Measurements from ENCODE around the gene HLA-DMB. TPM values are rescaled to one million over a fixed set of nuclear protein-coding genes. Genes with fewer than 3 reads are reported as not detected.
A peak's percentile ranks its signal among the peaks of the same experiment; 100 is the strongest.

HLA-DMB gene
- total RNA-seq (110 TPM), polyA plus RNA-seq (71.0 TPM)
- long read RNA-seq, donor 1, full-length matches to known transcripts = 3 of 15 reads
- long read RNA-seq, donor 1, partial matches to known transcripts = 12 of 15 reads
- long read RNA-seq, donor 1, other reads (novel, unspliced or antisense) = 0 of 15 reads
- long read RNA-seq, donor 2 = 0 reads
- long read RNA-seq, donor 3, full-length matches to known transcripts = 45 of 133 reads
- long read RNA-seq, donor 3, partial matches to known transcripts = 83 of 133 reads
- long read RNA-seq, donor 3, other reads (novel, unspliced or antisense) = 5 of 133 reads
- long read RNA-seq, donor 4, full-length matches to known transcripts = 24 of 71 reads
- long read RNA-seq, donor 4, partial matches to known transcripts = 47 of 71 reads
- long read RNA-seq, donor 4, other reads (novel, unspliced or antisense) = 0 of 71 reads
- long read RNA-seq, donor 5, full-length matches to known transcripts = 92 of 243 reads
- long read RNA-seq, donor 5, partial matches to known transcripts = 140 of 243 reads
- long read RNA-seq, donor 5, other reads (novel, unspliced or antisense) = 11 of 243 reads
- long read RNA-seq, donor 6, full-length matches to known transcripts = 37 of 83 reads
- long read RNA-seq, donor 6, partial matches to known transcripts = 46 of 83 reads
- long read RNA-seq, donor 6, other reads (novel, unspliced or antisense) = 0 of 83 reads
- long read RNA-seq, donor 7, transcript HLA-DMB-258 (6 exons, 1,397 nt) = major isoform, 17 of 74 reads
- long read RNA-seq, donor 7, partial matches to known transcripts = 47 of 74 reads
- long read RNA-seq, donor 7, other reads (novel, unspliced or antisense) = 6 of 74 reads
- long read RNA-seq, donor 8, full-length matches to known transcripts = 14 of 24 reads
- long read RNA-seq, donor 8, partial matches to known transcripts = 10 of 24 reads
- long read RNA-seq, donor 8, other reads (novel, unspliced or antisense) = 0 of 24 reads
- long read RNA-seq, donor 9, full-length matches to known transcripts = 17 of 30 reads
- long read RNA-seq, donor 9, partial matches to known transcripts = 13 of 30 reads
- long read RNA-seq, donor 9, other reads (novel, unspliced or antisense) = 0 of 30 reads
- long read RNA-seq, donor 10, full-length matches to known transcripts = 20 of 36 reads
- long read RNA-seq, donor 10, partial matches to known transcripts = 16 of 36 reads
- long read RNA-seq, donor 10, other reads (novel, unspliced or antisense) = 0 of 36 reads

- peak within 1 kb of the TSS; percentile 94 to 99 for H3K27ac ChIP-seq (ENCODE audit: low read depth in 1 of 2, low read length in 1 of 2)
- peak in 8 of 9 donors; percentile 56 to 87 (median 72) for DNase-seq (ENCODE audit: low read depth in 6 of 9, low spot score in 9 of 9)
- WGBS = 8% methylated on average over 9 of the region's 9 CpGs
- no peaks in the 10 kb centered on the region for H3K9me3 ChIP-seq (ENCODE audit: control insufficient read depth in 2 of 2, insufficient read depth in 1 of 2, low read length in 1 of 2)
- H3K4me3 ChIP-seq (ENCODE audit: low read length in 2 of 2) = peak within 1 kb of the TSS; percentile 42 to 52
- no peaks in the 10 kb centered on the region for H3K36me3 ChIP-seq (ENCODE audit: control insufficient read depth in 2 of 2, insufficient read depth in 2 of 2, low read length in 1 of 2)
- no peaks in the 10 kb centered on the region for H3K27me3 ChIP-seq (ENCODE audit: control insufficient read depth in 2 of 2, insufficient read depth in 1 of 2, low read length in 1 of 2)
- H3K4me1 ChIP-seq (ENCODE audit: control insufficient read depth in 2 of 2, insufficient read depth in 2 of 2, low read length in 2 of 2) = peaks cover 17 to 46% of the 10 kb centered on the region in 2 donors
Measured at GRCh38 chr6:32940656-32941213, at the start of gene HLA-DMB. Gene HLA-DMB (minus strand): TSS chr6:32941028. CDS start chr6:32940807, 221 bp downstream.

DNA sequence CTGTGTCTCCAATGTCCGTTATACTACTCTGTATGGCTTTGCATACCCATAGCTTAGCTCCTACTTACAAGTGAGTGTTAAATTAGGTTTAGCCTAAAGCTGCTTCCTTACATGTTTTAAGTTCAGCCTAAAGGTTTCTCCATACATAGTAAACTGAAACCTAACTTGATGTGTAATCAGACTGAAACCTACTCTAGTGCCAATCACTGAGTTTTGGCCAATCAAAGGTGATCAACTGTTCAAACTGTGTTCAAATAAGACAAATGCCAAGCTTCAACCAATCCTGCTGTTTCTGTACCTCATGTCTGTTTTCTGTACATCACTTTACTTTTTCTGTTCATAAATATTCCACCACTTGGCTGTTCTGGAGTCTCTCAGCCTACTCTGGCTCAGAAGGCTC lies 48.5 kb upstream of the HLA-DMB start:
- peaks cover 2 to 4% of the 10 kb centered on the region in 2 donors for H3K4me1 ChIP-seq (ENCODE audit: control insufficient read depth in 2 of 2, insufficient read depth in 2 of 2, low read length in 2 of 2)
- H3K4me3 ChIP-seq (ENCODE audit: low read length in 2 of 2) = no peak overlapping the region
- no peaks in the 10 kb centered on the region for H3K36me3 ChIP-seq (ENCODE audit: control insufficient read depth in 2 of 2, insufficient read depth in 2 of 2, low read length in 1 of 2)
- H3K9me3 ChIP-seq (ENCODE audit: control insufficient read depth in 2 of 2, insufficient read depth in 1 of 2, low read length in 1 of 2) = no peaks in the 10 kb centered on the region
- no peak overlapping the region for H3K27ac ChIP-seq (ENCODE audit: low read depth in 1 of 2, low read length in 1 of 2)
- peaks cover 0 to 5% of the 10 kb centered on the region in 2 donors for H3K27me3 ChIP-seq (ENCODE audit: control insufficient read depth in 2 of 2, insufficient read depth in 1 of 2, low read length in 1 of 2)
- 97% methylated on average over 1 of the region's 1 CpG for WGBS
- DNase-seq (ENCODE audit: low read depth in 6 of 9, low spot score in 9 of 9) = no peak

DNA sequence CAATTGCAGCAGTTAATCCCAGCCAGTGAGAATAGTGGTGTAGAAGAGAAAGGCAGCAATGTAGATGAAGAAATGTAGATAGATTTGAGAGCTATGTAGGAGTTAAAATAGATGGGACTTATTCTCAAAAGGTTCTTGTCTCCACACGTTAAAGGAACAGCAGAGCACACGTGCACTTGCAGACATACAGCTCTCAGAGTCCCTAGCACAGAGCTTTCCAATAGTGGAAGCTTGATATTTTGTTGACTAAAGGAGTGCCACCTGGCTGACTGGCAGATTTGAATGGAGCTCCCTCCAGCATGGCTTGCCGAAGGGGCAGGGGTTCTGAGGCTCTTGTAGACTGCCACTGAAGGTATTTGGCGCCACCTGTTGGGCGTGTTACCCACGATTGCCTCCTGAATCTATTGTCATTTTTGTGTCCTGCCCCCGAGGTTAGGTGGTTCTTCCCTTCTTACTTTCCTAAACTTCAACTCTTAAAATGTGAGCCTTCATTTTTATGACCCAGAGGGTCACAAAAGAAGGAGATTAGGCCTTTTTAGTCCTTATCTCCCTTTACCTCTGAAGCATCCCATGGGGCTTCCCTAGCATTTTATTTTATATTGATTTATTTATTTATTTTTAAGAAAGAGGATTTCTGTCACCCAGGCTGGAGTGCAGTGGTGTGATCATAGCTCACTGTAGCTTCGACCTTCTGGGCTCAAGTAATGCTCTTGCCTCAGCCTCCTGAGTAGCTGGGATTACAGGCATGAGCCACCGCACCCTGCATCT lies 44.0 kb upstream of the HLA-DMB start:
- WGBS = 14% methylated on average over 9 of the region's 9 CpGs
- peak; percentile 70 to 96 (median 89) for DNase-seq (ENCODE audit: low read depth in 6 of 9, low spot score in 9 of 9)
- Histone ChIP-seq H3K9me3 (ENCODE audit: control insufficient read depth in 2 of 2, insufficient read depth in 1 of 2, low read length in 1 of 2) (no peaks in the 10 kb centered on the region), H3K36me3 (ENCODE audit: control insufficient read depth in 2 of 2, insufficient read depth in 2 of 2, low read length in 1 of 2) (peaks cover 13 to 39% of the 10 kb centered on the region in 2 donors), H3K4me1 (ENCODE audit: control insufficient read depth in 2 of 2, insufficient read depth in 2 of 2, low read length in 2 of 2) (peaks cover 2 to 9% of the 10 kb centered on the region in 2 donors), H3K27me3 (ENCODE audit: control insufficient read depth in 2 of 2, insufficient read depth in 1 of 2, low read length in 1 of 2) (no peaks in the 10 kb centered on the region), H3K27ac (ENCODE audit: low read depth in 1 of 2, low read length in 1 of 2) (peak overlapping the region in 1 of 2 donors; percentile 44), H3K4me3 (ENCODE audit: low read length in 2 of 2) (no peak overlapping the region)

- Histone ChIP-seq H3K36me3 (ENCODE audit: control insufficient read depth in 2 of 2, insufficient read depth in 2 of 2, low read length in 1 of 2) (peaks cover 20 to 46% of the 10 kb centered on the region in 2 donors), H3K4me1 (ENCODE audit: control insufficient read depth in 2 of 2, insufficient read depth in 2 of 2, low read length in 2 of 2) (peaks cover 2 to 9% of the 10 kb centered on the region in 2 donors), H3K27ac (ENCODE audit: low read depth in 1 of 2, low read length in 1 of 2) (peak overlapping the region in 1 of 2 donors; percentile 44), H3K27me3 (ENCODE audit: control insufficient read depth in 2 of 2, insufficient read depth in 1 of 2, low read length in 1 of 2) (no peaks in the 10 kb centered on the region), H3K4me3 (ENCODE audit: low read length in 2 of 2) (no peak overlapping the region), H3K9me3 (ENCODE audit: control insufficient read depth in 2 of 2, insufficient read depth in 1 of 2, low read length in 1 of 2) (no peaks in the 10 kb centered on the region)
- DNase-seq (ENCODE audit: low read depth in 6 of 9, low spot score in 9 of 9) = no peak
- 73% methylated on average over 3 of the region's 3 CpGs for WGBS
Measured at GRCh38 chr6:32983964-32984621, 43.3 kb upstream of the HLA-DMB start.

DNA sequence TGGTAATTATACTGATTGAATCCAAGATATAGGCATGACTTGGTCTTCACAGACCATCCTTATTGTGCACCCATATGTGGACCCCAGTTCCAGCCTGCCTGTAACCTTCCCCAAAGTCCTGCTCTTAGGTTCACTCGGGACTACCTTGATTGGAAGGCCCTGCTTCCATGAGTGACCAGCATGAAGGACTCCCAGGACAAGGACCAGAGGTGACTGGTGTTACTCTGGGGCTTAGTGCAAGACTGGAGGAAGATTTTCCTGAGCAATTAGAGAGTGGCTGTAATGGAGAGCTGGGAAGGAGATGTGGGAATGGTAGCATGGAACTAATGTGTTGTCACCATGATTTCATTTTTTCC lies 42.6 kb upstream of the HLA-DMB start:
- Histone ChIP-seq H3K9me3 (ENCODE audit: control insufficient read depth in 2 of 2, insufficient read depth in 1 of 2, low read length in 1 of 2) (no peaks in the 10 kb centered on the region), H3K4me1 (ENCODE audit: control insufficient read depth in 2 of 2, insufficient read depth in 2 of 2, low read length in 2 of 2) (peaks cover 2 to 9% of the 10 kb centered on the region in 2 donors), H3K27me3 (ENCODE audit: control insufficient read depth in 2 of 2, insufficient read depth in 1 of 2, low read length in 1 of 2) (no peaks in the 10 kb centered on the region), H3K4me3 (ENCODE audit: low read length in 2 of 2) (no peak overlapping the region), H3K27ac (ENCODE audit: low read depth in 1 of 2, low read length in 1 of 2) (no peak overlapping the region), H3K36me3 (ENCODE audit: control insufficient read depth in 2 of 2, insufficient read depth in 2 of 2, low read length in 1 of 2) (peaks cover 26 to 52% of the 10 kb centered on the region in 2 donors)
- 93% methylated on average over 1 of the region's 1 CpG for WGBS
- no peak for DNase-seq (ENCODE audit: low read depth in 6 of 9, low spot score in 9 of 9)

DNA sequence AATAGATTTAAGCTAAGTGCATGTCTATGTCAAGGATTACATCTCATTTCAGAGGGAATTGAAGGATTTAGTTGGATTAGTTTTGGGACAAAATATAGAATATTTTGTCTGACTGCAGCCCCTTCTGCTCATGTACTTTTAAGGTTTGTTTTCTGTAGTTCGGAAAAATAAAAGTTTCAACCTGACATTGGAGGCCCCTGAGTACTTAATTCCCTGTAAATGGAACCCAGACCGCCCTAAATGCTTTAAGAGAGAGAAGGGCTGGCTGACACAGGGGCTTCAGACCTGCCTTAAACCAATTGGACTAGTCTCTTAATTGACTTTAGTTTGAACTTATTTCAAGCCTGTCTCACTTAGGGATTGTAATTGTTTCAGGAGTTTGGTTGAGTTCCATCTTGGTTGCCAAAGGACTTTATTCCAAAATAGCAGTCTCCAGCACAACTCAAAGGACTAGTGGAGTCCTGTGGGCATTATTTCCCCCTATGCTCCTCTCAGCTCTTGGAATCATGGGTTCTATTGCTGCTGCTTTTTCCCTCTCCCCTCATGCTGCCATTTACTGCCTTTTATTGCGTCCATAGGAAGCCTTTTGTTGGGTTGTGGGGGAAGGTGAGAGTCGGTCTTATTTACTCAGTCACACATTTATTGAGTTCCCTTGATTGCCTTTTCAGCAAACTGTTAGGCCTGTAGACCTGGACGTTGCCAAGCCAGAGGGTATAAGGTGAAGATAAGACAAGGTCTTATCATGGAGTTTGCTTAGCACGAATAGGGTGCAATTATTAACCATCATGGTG lies 42.1 kb upstream of the HLA-DMB start:
- Histone ChIP-seq H3K36me3 (ENCODE audit: control insufficient read depth in 2 of 2, insufficient read depth in 2 of 2, low read length in 1 of 2) (peaks cover 32 to 58% of the 10 kb centered on the region in 2 donors), H3K4me1 (ENCODE audit: control insufficient read depth in 2 of 2, insufficient read depth in 2 of 2, low read length in 2 of 2) (peaks cover 2 to 9% of the 10 kb centered on the region in 2 donors), H3K9me3 (ENCODE audit: control insufficient read depth in 2 of 2, insufficient read depth in 1 of 2, low read length in 1 of 2) (no peaks in the 10 kb centered on the region), H3K27me3 (ENCODE audit: control insufficient read depth in 2 of 2, insufficient read depth in 1 of 2, low read length in 1 of 2) (no peaks in the 10 kb centered on the region), H3K27ac (ENCODE audit: low read depth in 1 of 2, low read length in 1 of 2) (no peak overlapping the region), H3K4me3 (ENCODE audit: low read length in 2 of 2) (no peak overlapping the region)
- DNase-seq (ENCODE audit: low read depth in 6 of 9, low spot score in 9 of 9) = no peak
- 88% methylated on average over 6 of the region's 6 CpGs for WGBS

DNA sequence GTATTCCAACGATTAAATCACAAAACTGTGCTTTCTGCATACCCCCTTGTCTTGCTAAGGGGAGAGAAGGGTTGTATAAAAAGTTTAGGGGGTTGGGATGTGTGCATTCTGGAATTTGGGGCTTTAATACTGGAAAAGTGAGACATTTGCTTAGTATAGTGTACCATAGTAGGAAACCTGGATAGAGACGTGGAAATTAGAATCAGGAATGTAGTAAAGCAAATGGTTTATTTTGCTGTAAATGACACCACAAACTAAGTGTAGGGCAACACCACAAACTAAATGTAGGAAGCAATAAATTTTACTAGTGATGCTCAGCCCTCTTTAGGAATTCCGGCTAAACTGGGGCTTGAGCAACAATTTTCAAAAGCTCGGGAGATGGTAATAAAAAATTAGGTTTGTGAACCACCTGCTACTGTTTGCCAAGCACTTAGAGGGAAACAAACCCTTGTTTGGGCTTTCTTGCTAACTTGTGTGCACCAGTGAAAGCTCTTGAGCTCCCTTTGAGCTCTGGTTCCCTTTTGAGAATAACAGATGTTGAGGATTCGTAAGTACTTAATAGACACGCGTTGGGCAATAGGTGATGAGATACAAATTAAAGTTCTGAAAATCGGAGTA lies 41.4 kb upstream of the HLA-DMB start:
- H3K4me3 ChIP-seq (ENCODE audit: low read length in 2 of 2) = no peak overlapping the region
- DNase-seq (ENCODE audit: low read depth in 6 of 9, low spot score in 9 of 9) = no peak
- WGBS = 92% methylated on average over 8 of the region's 8 CpGs
- H3K27ac ChIP-seq (ENCODE audit: low read depth in 1 of 2, low read length in 1 of 2) = no peak overlapping the region
- H3K36me3 ChIP-seq (ENCODE audit: control insufficient read depth in 2 of 2, insufficient read depth in 2 of 2, low read length in 1 of 2) = peaks cover 39 to 65% of the 10 kb centered on the region in 2 donors
- peaks cover 2 to 9% of the 10 kb centered on the region in 2 donors for H3K4me1 ChIP-seq (ENCODE audit: control insufficient read depth in 2 of 2, insufficient read depth in 2 of 2, low read length in 2 of 2)
- no peaks in the 10 kb centered on the region for H3K27me3 ChIP-seq (ENCODE audit: control insufficient read depth in 2 of 2, insufficient read depth in 1 of 2, low read length in 1 of 2)
- no peaks in the 10 kb centered on the region for H3K9me3 ChIP-seq (ENCODE audit: control insufficient read depth in 2 of 2, insufficient read depth in 1 of 2, low read length in 1 of 2)
